Measurements from ENCODE around the gene VWDE.

VWDE gene

GRCh38 chr7:12281038-12281437 is 122.6 kb downstream of the VWDE start:
- DNase-seq: no peak

Data from stimulated activated naive CD4-positive, alpha-beta T cell (primary cell).